ENCODE data around the gene ZPLD1. TPM values are rescaled to one million over a fixed set of nuclear protein-coding genes. Genes with fewer than 3 reads are reported as not detected.

Gene ZPLD1
- total RNA-seq, 2 donors from 2014 or later: not detected

DNA sequence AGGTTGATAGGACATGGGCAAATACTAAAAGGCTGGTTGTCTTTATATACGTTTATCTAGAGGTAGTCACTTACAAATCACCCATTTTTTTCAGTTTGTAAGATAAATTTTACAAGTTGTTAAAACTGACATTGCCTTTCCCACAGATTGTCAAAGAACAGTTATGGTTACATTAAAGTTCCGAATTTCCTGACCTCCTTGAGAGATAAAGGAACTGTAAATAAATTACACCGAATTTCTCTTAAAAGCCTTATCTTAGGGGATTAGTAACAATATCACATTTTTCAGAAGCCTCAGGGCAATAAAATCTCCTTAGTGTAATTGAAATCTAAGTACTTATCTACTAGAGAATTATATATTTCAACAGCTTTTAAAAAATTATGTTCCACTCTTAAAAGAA lies 49.5 kb downstream of the ZPLD1 start:
- Histone ChIP-seq H3K4me1 (peaks cover 0 to 11% of the 10 kb centered on the region in 2 donors), H3K27ac (no peak overlapping the region), H3K4me3 (no peak overlapping the region), H3K27me3 (no peaks in the 10 kb centered on the region), H3K36me3 (no peaks in the 10 kb centered on the region), H3K9me3 (no peaks in the 10 kb centered on the region)
- TF ChIP-seq, protein P1, sequence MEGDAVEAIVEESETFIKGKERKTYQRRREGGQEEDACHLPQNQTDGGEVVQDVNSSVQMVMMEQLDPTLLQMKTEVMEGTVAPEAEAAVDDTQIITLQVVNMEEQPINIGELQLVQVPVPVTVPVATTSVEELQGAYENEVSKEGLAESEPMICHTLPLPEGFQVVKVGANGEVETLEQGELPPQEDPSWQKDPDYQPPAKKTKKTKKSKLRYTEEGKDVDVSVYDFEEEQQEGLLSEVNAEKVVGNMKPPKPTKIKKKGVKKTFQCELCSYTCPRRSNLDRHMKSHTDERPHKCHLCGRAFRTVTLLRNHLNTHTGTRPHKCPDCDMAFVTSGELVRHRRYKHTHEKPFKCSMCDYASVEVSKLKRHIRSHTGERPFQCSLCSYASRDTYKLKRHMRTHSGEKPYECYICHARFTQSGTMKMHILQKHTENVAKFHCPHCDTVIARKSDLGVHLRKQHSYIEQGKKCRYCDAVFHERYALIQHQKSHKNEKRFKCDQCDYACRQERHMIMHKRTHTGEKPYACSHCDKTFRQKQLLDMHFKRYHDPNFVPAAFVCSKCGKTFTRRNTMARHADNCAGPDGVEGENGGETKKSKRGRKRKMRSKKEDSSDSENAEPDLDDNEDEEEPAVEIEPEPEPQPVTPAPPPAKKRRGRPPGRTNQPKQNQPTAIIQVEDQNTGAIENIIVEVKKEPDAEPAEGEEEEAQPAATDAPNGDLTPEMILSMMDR (IDR thresholded peaks at IDR 0.05): no peak
- DNase-seq (ENCODE audit: low spot score): no peak

DNA sequence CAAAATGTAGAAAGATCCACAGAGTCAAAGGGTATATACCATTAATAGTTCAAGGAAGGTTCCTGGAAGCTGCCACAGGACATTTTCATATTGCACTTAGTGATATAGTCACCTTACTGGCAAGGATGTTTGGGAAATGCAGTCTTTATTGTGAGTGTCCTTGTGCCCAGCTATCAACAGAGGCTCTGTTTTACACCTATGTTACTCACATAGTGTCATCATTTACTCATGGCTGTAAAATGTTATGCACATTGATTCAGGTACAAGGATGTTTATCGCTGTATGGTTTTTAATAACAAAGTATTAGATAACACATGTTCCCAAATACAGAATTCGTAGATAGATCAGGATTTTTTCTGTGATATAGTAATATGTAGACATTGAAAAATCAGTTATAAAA lies 50.9 kb downstream of the ZPLD1 start:
- TF ChIP-seq, protein P1 (IDR thresholded peaks at IDR 0.05): no peak
- Histone ChIP-seq H3K27ac (no peak overlapping the region), H3K9me3 (no peaks in the 10 kb centered on the region), H3K36me3 (no peaks in the 10 kb centered on the region), H3K4me1 (peaks cover 0 to 5% of the 10 kb centered on the region in 2 donors), H3K27me3 (no peaks in the 10 kb centered on the region), H3K4me3 (no peak overlapping the region)
- DNase-seq (ENCODE audit: low spot score): no peak

DNA sequence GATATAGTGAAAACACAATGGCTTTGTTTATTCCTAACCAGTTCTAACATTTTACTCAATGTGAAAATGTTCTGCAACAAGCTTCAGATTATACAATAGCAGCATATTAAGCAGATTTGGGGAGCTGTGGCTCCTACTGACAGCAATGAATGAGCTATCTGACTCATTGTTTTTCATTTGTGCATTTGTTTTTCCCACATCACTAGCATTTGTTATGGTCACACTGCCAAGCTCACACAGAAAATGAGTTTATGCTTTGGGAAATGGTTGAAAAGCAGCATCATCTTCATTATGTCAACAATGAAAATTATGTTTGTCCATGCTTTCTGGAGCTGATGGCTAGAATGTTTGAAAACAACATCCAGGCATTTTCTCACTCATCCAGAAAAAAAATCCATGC lies 53.5 kb downstream of the ZPLD1 start:
- H3K4me3 ChIP-seq: no peak overlapping the region
- TF ChIP-seq, protein P1 (IDR thresholded peaks at IDR 0.05): no peak
- H3K4me1 ChIP-seq: no peaks in the 10 kb centered on the region
- no peak for DNase-seq (ENCODE audit: low spot score)
- H3K36me3 ChIP-seq: no peaks in the 10 kb centered on the region
- H3K27ac ChIP-seq: no peak overlapping the region
- no peaks in the 10 kb centered on the region for H3K9me3 ChIP-seq
- H3K27me3 ChIP-seq: no peaks in the 10 kb centered on the region

DNA sequence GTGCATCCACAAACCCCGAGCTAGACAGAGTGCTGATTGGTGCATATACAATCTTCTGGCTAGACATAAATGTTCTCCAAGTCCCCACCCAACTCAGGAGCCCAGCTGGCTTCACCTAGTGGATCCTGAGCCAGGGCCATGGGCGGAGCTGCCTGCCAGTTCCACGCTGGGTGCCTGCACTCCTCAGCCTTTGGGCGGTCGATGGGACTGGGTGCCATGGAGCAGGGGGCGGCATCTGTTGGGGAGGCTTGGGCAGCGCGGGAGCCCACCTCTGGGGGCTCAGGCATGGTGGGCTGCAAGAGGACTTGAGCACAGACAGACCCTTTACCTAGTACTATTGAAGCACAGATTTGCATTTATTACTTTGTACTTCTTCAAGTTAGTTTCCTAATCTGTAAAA lies 57.5 kb downstream of the ZPLD1 start:
- Histone ChIP-seq H3K27ac (no peak overlapping the region), H3K9me3 (no peaks in the 10 kb centered on the region), H3K27me3 (no peaks in the 10 kb centered on the region), H3K36me3 (no peaks in the 10 kb centered on the region), H3K4me3 (no peak overlapping the region), H3K4me1 (no peaks in the 10 kb centered on the region)
- DNase-seq (ENCODE audit: low spot score): no peak
- TF ChIP-seq, protein P1 (IDR thresholded peaks at IDR 0.05): no peak

DNA sequence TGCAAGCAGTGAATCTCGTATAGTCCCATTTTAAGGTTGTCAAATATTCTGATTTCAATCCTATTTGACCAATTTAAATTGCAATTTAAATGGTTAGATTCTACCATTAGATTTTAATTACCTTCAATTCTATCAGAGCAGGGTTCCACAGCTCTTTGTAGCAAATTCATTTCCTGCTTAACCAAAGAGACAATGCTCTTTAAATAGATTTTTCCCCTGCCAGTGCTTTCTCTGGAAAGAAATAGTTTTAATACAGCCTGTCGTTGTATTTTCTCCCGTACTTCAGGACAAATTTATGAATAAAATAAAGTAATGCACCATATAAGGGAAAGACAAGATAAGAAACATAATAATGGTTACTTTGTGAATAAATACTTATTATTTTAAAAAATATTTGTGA lies 62.8 kb downstream of the ZPLD1 start:
- TF ChIP-seq, protein P1 (IDR thresholded peaks at IDR 0.05): no peak
- Histone ChIP-seq H3K27ac (no peak overlapping the region), H3K9me3 (no peaks in the 10 kb centered on the region), H3K4me3 (no peak overlapping the region), H3K36me3 (no peaks in the 10 kb centered on the region), H3K4me1 (no peaks in the 10 kb centered on the region), H3K27me3 (no peaks in the 10 kb centered on the region)
- no peak for DNase-seq (ENCODE audit: low spot score)

- H3K4me3 ChIP-seq: no peak overlapping the region
- no peaks in the 10 kb centered on the region for H3K4me1 ChIP-seq
- H3K9me3 ChIP-seq: no peaks in the 10 kb centered on the region
- H3K36me3 ChIP-seq: no peaks in the 10 kb centered on the region
- no peaks in the 10 kb centered on the region for H3K27me3 ChIP-seq
- DNase-seq (ENCODE audit: low spot score): no peak
- H3K27ac ChIP-seq: no peak overlapping the region
- TF ChIP-seq, protein P1 (IDR thresholded peaks at IDR 0.05): no peak
Measured at GRCh38 chr3:102505542-102505941, 70.7 kb downstream of the ZPLD1 start.

Measured in right atrium auricular region (tissue), 2 donors.